ENCODE measurements around the gene PHETA1.
"Not testable (repeated sequence)": the region's sequence is repeated elsewhere in the genome, so short reads cannot be mapped to it uniquely, and the experiment has no call there.

DNA sequence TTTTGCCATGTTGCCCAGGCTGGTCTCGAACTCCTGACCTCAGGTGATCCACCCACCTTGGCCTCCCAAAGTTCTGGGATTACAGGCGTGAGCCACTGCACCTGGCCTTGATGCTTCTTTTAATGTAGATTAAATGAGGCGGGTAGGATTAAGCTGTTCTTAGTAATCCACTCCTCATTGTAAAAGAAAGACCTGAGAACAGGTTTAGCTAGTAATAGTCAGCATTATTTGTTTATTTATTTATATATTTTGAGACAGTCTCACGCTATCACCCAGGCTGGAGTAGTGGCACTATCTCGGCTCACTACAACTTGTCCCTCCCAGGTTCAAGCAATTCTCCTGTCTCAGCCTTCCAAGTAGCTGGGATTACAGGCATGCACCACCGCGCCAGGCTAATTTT lies 27.4 kb upstream of the PHETA1 start:
- TF ChIP-seq, protein P1, sequence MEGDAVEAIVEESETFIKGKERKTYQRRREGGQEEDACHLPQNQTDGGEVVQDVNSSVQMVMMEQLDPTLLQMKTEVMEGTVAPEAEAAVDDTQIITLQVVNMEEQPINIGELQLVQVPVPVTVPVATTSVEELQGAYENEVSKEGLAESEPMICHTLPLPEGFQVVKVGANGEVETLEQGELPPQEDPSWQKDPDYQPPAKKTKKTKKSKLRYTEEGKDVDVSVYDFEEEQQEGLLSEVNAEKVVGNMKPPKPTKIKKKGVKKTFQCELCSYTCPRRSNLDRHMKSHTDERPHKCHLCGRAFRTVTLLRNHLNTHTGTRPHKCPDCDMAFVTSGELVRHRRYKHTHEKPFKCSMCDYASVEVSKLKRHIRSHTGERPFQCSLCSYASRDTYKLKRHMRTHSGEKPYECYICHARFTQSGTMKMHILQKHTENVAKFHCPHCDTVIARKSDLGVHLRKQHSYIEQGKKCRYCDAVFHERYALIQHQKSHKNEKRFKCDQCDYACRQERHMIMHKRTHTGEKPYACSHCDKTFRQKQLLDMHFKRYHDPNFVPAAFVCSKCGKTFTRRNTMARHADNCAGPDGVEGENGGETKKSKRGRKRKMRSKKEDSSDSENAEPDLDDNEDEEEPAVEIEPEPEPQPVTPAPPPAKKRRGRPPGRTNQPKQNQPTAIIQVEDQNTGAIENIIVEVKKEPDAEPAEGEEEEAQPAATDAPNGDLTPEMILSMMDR (IDR thresholded peaks at IDR 0.05), result not testable (repeated sequence)
- TF ChIP-seq EZH2 (IDR thresholded peaks at IDR 0.05; ENCODE audit: borderline replicate concordance, insufficient read depth, low read depth, low read length, poor library complexity, severe bottlenecking), result not testable (repeated sequence)
